GM12872 (cell line): ENCODE measurements around the gene SIL1.

Experiments used
- CTCF ChIP-seq: IDR thresholded peaks from 3 replicates; pipeline ENCODE4 v1.5.1; 2011; ENCODE audit warnings: low read depth, mild to moderate bottlenecking, low read length, moderate library complexity; ENCODE audit not compliant: insufficient read depth

SIL1 gene

GRCh38 chr5:139185589-139185988, 12.6 kb downstream of the SIL1 start:
- no peak for TF ChIP-seq CTCF

- no peak for TF ChIP-seq CTCF
Measured at GRCh38 chr5:139183502-139183901, 14.7 kb downstream of the SIL1 start.

GRCh38 chr5:139182528-139183296, 15.5 kb downstream of the SIL1 start:
- no peak for TF ChIP-seq CTCF

GRCh38 chr5:139181835-139182452, 16.2 kb downstream of the SIL1 start:
- TF ChIP-seq CTCF: no peak

GRCh38 chr5:139181322-139181730, 16.8 kb downstream of the SIL1 start:
- no peak for TF ChIP-seq CTCF

- TF ChIP-seq CTCF: no peak
Measured at GRCh38 chr5:139180850-139181249, 17.3 kb downstream of the SIL1 start.

GRCh38 chr5:139178935-139179334, 19.2 kb downstream of the SIL1 start:
- TF ChIP-seq CTCF: no peak
